ENCODE results near the gene PPM1F. TPM values are rescaled to one million over a fixed set of nuclear protein-coding genes. Genes with fewer than 3 reads are reported as not detected.

PPM1F gene
- total RNA-seq, 1 experiment from 2014 or later, result 84.4 TPM

DNA sequence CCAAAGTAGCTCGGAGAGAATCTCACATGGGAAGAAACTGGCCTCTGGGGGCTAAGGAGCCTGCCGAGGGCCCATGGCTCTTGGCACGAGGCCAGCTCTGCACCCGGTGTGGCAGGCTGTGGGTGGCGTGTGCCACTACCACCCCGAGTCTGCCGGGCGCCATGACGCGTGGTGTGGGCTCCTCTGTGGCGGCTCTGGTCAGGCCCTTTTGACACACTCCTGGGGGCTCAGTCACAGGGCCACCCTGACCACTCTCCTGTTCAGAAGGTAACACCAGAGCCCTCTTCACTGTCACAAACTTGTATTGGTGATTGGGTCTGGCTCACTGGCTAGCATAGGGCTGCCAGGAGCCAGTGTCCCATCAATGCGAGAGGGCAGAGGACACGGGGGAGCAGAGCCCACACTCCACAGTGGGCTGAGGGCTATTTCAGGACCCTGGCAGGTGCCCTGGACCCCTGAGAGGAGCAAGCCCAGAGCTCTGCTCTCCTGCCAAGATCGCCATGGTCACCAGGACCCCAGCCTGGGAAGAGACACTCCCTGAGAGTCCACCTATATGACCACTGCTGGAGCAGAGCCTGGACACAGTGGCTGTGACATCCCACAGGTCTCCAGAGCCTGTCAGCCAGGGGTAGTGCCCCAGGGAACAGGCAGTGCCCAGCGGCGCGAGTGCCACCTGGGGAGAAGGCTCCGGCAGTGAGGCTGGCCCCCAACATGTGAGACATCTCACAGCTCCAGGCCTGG lies 8.6 kb upstream of the PPM1F start:
- DNase-seq (ENCODE audit: low read depth), result no peak

DNA sequence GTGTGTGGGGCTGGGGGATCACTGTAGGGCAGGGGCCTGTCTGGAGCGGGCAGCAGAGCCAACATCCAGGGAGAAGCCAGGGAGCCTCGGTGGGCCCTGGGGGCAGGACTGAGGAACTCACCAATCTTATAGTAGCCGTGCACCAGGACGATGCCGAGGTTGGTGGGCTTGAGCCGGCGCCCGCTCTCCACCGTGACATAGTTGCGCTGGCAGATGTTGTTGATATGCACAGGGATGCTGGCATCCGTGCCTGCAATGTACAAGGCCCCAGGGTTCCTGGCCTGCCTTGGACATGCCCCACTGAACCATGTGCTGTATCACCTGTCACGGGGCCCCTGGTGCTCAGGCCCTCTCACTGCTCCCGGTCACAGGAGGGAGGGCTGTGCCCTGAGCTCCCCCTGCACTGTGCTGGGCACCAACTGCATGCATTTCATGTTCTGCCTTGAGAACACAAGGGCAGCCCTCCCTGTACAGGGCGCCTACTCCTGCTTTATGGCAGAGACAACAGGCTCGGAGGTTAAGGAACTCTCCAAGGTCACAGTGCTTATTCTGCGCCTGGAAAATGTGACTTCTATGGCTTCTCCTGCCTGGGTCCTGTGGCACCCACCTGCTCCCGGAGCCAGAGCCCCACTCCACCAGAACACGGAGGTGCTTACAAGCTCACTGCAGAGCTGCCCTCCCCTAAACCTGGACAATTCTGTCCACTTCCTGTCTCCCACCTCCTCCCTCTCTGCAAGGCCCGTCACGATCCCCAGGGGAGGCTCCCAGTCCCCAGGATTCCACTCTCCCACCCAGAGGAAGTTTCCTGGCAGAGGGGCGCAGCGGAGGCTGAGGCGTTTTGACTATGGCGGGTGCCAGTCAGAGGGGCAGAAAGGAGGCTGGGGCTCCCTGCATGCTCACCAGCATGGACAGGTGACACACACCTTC lies 7.8 kb upstream of the PPM1F start:
- no peak for DNase-seq (ENCODE audit: low read depth)

DNA sequence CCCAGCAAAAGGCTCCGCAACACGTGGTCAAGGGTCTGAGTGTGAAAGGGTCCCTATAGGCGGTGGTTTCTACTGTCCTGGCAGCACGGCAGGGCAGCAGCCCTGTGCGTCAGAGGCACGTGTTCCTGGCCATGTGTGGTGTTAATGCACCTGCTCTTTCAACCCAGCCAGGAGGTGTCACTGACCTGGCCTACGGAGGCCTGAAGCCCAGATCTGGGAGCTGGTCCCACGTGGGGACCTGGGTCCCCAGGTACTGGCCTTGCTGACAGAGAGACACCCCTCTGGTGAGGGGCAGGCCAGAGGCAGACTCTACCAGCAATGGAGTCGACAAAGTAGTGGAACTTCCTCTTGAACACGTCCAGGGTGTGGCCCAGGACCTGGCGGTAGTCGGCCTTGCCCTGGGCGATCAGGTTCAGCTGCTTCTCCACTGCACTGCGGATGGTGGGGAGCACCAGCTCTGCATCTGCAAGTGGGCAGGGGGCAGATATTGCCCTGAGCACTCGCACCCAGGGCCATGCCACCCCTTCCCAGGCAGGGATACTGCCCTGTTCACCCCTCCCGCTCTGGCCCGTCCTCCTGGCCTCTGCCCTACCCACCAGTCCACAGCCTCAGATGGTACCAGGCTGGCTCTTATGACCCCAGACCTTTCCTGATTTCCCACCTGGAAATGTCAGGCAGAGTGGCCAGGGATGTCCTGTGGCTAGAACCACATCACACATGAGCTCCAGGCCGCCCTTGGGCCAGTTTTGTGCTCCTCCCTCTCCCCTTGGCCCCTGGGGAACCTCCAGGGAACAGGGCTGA lies 6.8 kb upstream of the PPM1F start:
- DNase-seq (ENCODE audit: low read depth), result no peak

DNA sequence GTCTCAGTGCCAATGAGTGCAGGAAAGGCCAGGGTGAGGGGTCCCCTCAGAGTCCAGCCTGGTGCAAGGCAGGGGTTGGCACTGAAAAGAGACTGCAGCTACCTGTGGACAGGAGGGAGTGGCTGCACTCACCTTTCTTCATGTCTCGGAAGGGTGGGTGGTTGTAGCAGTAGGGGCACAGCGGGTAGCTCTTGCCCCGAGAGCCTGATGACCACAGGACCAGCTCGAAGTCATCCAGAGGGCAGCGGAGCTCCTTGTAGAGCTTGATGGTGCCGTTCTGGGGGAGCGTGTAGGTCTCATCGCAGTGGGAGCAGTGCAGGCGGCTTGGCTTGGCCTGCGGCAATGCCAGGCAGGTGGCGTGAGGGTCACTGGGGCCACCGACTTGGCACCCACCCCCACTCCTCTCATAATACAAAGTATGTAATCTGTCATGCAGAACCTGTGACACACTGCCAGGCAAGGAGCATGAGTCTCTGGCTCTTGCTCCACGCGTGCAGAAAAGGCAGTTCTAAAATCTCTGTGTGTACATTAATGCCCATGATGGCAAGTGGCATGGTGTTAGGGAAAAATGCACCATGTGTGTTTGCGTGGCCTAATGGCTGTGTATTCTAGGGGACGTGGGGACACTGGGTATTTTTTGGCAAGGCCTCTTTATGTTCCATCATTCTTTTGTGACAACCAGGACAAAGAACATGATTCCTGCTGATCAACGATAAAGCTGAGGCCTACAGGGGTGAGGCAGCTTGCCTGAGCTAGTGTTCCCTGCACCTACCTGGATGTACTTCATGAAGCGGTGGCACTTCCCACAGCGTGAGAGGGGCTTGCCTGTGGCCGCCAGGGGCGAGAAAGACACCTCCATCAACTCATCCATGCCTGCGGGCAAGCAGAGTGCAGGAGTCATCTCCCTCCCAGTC lies 6.0 kb upstream of the PPM1F start:
- no peak for DNase-seq (ENCODE audit: low read depth)

DNA sequence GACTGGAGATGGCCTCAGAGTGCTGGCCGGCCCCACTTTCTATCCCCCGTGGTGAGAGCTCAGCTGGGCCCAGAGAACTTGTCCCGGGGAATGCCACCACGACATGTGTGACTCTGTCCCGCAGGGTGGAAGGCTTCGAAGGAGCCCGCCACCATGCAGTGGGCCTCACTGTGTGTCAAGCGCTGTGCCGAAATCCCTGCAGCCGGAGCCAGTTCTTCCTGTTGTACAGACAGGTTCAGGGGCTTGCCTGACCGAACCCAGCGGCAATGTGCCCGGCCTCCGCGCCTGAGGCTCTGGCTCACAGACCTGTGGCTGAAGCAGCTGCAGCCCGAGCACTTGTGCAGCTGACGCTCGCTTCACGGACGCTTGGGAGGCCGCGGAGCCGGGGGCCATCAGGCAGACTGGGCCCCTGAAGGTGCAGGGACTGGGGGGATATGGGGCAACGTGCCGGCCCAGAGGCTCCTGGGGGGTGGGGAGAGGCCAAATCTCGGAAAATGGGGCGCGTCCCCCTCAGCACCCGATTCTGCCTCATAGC lies 650 bp downstream of the PPM1F start:
- no peak for DNase-seq (ENCODE audit: low read depth)

DNA sequence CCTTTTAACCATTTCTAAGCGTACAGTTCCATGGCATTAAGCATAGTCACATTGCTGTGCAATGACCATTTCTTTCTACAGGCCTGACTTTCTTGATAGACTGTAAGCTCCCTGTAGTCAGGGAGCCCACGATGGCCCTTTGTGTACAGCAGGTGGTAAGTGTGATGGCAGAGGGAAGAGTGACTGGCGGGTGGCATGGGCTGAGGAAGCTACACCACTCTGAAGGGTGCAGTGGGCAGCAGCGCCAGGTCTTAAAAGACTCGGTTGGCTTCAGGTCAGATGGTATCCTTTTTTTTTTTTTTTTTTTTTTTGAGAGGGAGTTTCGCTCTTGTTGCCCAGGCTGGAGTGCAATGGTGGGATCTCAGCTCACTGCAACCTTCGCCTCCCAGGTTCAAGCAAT lies 1.6 kb downstream of the PPM1F start:
- DNase-seq (ENCODE audit: low read depth), result no peak

DNA sequence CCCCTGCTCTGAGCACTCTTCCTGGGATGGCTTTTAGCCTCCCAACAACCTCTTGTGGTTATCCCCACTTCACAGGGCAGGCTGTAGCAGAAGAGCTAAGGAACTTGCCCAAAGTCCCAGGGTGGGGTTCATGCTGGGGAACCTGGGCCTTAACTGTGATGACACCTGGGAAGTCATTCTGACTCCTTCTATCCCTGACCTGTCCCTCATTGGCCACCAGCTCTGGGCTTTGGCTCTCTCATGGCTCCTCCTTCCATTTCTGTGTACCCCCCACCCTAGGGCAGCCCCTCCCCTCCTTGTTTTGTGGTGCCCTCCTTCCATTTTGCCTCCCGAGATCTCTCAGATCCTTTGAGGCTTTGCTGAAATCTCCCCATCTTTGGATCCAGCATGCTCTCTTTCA lies 2.7 kb downstream of the PPM1F start:
- no peak for DNase-seq (ENCODE audit: low read depth)

DNA sequence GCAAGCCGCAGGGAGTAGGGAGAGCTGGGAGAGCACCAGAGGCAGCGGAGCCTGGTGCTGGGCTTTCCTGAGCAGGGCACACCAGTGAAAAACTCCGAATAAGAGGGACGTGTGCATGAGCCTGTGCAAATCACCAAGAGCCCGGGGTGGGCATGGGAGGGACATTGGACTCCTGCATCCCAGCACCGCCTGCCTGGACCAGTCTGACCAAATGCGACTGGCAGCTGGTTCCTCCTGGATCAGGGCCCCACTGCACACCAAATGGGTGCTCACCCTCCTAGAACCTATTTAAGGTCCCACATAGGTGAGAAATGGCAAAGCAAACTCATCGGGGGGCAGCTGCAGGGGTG lies 3.1 kb downstream of the PPM1F start:
- no peak for DNase-seq (ENCODE audit: low read depth)

DNA sequence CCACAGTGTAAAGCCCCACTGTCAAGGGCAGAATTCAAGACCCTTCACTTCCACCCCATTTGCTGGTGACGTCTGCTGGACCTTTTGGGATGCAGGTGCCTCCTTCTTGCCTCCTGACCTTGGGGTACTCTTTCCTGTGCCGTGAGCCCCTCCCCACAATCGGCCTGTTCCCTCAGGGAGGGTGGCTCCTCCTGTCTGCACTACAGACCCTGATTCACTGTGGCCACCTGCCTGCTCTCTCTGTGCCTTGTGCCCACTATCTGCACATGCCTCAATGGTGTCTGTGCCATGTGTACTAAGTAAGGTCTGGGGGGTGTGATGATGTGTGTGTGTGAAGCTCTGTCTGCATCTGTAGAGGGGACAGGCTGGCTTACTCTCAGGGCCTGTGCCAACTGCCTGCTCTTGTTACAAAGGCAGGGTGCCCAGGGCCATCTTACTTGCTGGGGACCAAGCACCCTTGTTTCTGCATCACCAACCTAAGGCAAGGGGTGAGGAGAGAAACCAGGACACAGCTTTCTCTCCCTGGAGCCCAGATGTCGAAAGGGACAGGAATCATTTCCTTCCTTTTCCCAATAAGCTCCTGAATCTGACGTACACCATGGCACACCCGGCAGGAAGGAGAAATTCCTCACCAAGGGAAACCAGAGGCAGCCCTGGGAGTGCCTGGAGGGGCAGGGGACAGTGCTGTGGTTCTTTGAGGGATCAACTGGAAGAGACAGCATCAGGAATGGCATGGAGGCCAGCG lies 3.7 kb downstream of the PPM1F start:
- no peak for DNase-seq (ENCODE audit: low read depth)

DNA sequence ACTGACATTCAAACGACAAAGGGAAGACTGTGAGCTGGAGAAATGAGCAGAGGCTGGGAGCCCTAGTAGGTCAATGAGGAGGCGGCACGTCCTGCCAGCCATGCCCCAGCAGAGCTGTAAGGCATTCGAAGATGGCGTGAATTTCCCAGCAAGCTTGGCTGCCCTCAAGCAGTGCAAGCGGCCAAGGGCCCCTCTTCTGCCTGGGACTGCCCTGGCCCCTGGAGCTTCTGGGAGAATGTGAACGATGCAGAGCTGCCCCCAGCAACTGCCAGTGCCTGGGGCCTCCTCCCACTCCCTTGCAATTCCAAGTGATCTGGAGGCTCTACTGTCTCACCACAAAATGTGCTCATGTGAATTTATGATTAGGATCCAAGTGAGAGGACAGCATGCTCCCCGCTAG lies 4.3 kb downstream of the PPM1F start:
- DNase-seq (ENCODE audit: low read depth), result no peak

DNA sequence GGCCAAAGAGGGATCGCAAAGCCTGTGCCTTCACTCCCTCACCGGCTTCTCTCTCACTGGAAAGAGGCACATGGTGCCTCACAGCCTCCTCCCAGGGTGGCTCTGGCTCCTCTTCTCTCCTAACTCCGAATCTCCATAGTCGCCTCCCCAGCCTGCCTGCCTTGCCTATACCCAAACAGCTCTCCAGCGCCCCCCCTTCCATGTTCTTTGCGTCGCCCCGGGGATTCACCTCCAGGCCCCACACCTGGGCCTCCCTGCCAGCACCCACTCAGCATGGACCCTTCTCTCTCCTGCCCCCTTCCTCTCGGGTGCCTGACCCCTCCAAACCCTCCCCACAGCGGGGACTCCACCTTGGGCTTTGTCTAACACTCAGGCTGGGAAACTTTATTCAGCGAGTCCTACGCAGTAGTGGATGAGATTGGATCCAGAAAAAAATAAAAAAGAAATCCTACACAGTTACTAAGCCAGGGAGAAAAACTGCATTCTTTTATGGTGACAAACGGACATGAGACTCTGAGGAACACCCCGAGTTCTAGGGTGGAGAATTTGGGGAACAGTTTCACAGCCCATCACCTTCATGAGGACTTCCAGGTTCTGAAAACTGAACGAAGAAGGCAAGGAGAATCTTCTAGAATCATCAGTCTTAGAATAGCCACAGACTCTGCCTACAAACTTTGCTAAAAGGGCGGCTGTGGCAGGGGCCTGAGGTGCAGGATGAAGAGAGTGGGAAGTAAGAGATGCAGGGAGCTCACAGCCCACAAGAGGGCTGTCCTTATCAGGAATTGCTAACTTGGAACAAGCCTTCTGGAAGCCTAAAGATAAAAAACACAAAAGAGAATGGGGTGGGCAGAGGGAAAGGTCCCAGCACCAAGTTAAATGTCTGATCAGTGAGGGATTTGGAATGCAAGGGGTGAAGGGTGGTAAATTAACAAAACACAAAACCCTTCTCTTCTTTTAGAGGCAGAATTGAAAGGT lies 5.3 kb downstream of the PPM1F start:
- DNase-seq (ENCODE audit: low read depth), result peak; percentile 53

DNA sequence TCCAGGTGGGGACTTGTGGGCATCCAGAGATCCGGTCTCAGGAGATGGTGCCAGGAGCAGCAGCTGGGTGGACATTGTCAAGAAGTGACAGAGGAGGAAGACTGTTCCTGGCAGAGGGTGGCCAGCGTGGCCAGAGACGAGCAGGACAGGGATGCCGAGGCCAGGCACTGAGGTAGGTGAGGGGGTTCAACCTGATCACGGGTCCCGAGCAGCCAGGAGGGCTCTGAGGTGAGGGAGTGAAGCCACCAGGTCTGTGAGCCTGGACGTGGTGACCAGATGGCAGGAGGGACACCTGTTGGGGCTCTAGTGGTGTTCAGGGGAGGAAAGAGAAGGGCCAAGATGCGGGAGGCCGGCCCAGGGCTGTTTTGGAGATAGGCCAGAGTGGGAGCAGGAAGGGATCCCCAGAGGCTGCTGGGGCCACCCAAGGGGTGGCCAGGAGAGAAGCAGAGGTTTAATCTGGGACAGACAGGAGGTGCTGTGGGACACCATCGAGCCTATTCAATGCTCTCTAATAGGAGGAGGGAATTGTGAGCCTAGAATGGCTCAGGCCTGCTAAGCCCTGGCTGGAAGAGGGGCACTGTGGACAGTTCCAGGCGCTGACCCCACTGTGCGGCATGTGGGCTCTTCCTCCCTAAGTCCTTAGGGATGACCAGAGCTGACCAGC lies 6.3 kb downstream of the PPM1F start:
- no peak for DNase-seq (ENCODE audit: low read depth)

DNA sequence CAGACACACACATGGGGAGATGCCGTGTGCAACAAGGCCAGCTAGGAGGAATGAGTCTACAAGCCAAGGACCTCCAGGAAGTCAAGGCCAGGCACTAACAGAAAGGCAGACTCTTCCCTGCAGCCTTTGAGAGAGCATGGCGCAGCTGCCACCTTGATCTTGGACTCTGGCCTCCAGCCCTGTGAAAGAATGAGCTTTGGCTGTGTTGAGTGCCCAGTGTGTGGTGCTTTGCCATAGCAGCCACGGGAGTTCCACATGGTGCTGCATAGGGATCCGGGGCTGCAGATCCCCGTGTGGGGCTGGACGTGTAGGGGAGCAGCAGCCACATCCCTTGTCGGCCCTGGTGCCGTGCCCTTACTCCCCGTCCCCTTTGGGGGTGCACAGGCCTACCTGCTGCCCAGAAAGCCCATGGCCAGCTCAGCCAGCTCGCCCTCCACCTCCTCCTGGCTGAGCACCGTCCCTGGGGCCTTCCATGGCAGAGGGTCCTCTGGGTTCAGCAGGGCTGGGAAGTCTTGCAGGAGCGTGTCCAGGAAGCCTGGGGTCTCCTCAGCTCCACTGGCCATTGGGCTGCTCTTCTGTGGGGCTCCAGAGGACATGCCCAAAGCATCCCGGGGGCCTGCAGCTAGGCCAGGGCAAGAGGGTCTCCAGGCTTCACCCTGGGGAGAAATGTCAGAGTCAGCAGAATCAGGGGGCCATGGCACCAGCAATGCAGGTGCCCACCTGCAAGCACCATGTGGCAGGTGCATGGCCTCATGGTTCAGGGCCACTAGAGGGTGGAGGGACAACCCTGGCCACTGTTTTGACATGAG lies 7.0 kb downstream of the PPM1F start:
- DNase-seq (ENCODE audit: low read depth), result no peak

DNA sequence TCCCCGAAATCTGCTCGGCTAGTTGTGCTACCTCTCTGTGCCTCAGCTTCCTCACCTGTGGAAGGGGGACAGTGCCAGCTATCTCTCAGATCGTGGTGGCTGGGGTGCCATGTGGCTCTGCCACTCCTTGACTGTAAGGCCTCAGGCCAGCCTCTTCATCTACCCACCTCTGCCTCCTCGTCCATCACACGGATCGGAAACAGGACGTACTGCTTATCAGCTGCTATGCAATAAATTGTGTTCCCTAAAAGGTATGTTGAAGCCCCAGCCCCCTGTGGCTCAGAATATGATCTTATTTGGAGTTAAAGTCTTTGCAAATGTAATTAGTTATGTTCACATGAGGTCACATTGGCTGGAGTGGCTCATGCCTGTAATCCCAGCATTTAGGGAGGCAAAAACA lies 7.8 kb downstream of the PPM1F start:
- DNase-seq (ENCODE audit: low read depth), result no peak

DNA sequence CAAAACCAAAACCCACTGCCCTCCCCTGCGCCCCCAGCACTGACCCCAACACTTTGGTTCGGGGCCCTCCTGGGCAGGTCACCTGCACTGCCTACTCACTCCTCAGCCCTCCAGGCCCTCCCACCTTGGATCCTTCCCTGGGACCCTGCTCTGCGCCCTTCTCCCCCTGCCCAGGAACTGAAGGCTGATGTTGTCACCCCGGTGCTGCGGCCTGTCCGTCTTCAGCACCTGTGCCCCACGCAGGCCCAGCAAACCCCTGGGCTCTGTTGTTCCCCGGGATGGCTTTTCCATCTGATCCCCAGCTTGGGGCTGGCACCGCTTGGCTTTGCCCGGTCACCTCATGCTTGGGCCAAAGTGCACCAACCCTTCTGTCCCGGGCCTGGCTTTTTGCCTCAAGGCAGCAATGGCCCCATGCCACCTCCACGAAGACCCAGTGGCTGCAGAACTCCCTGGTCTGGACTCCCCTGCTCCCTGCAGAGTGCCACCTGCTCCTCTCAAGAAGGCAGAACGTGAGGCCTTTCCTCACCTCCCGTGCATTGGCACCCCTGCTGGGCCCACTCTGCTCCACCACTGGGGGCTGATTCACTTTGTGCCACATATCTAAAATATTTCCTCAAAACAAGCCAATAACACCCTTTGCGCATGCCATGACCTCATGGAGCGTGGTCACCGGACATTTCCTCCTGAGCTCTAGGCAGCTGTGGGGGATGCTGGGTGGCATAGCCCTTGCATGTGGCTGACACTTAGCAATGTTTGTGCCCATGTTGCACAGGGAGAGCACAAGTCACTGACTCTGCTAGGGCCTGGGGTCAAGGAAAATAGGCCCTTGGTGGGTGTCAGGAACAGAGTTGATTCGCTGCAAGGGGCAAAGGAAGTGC lies 8.8 kb downstream of the PPM1F start:
- peak; percentile 34 for DNase-seq (ENCODE audit: low read depth)
